ENCODE results near the gene C10orf120.

C10orf120 gene

GRCh38 chr10:122663516-122664130 is 36.0 kb downstream of the C10orf120 start:
- Mint-ChIP-seq H3K27ac (no peak overlapping the region), H3K27me3 (ENCODE audit: low read depth) (peaks cover 4% of the 10 kb centered on the region), H3K36me3 (ENCODE audit: low read depth) (no peaks in the 10 kb centered on the region), H3K4me1 (ENCODE audit: low read depth) (no peaks in the 10 kb centered on the region), H3K9me3 (no peaks in the 10 kb centered on the region), H3K4me3 (no peak overlapping the region)
- DNase-seq (ENCODE audit: low spot score): no peak

GRCh38 chr10:122662231-122662630 is 37.4 kb downstream of the C10orf120 start:
- H3K4me1 Mint-ChIP-seq (ENCODE audit: low read depth): no peaks in the 10 kb centered on the region
- H3K4me3 Mint-ChIP-seq: no peak overlapping the region
- DNase-seq (ENCODE audit: low spot score): no peak
- no peaks in the 10 kb centered on the region for H3K36me3 Mint-ChIP-seq (ENCODE audit: low read depth)
- no peaks in the 10 kb centered on the region for H3K9me3 Mint-ChIP-seq
- H3K27ac Mint-ChIP-seq: no peak overlapping the region
- no peaks in the 10 kb centered on the region for H3K27me3 Mint-ChIP-seq (ENCODE audit: low read depth)

- no peaks in the 10 kb centered on the region for H3K36me3 Mint-ChIP-seq (ENCODE audit: low read depth)
- H3K9me3 Mint-ChIP-seq: no peaks in the 10 kb centered on the region
- no peak overlapping the region for H3K27ac Mint-ChIP-seq
- no peak for DNase-seq (ENCODE audit: low spot score)
- H3K27me3 Mint-ChIP-seq (ENCODE audit: low read depth): no peaks in the 10 kb centered on the region
- no peaks in the 10 kb centered on the region for H3K4me1 Mint-ChIP-seq (ENCODE audit: low read depth)
- no peak overlapping the region for H3K4me3 Mint-ChIP-seq
Observed at GRCh38 chr10:122660696-122661095, 39.0 kb downstream of the C10orf120 start.

- Mint-ChIP-seq H3K36me3 (ENCODE audit: low read depth) (no peaks in the 10 kb centered on the region), H3K4me1 (ENCODE audit: low read depth) (no peaks in the 10 kb centered on the region), H3K4me3 (no peak overlapping the region), H3K27me3 (ENCODE audit: low read depth) (no peaks in the 10 kb centered on the region), H3K9me3 (no peaks in the 10 kb centered on the region), H3K27ac (no peak overlapping the region)
- DNase-seq (ENCODE audit: low spot score): no peak
Observed at GRCh38 chr10:122659651-122660050, 40.0 kb downstream of the C10orf120 start.

GRCh38 chr10:122659126-122659525 is 40.5 kb downstream of the C10orf120 start:
- no peaks in the 10 kb centered on the region for H3K27me3 Mint-ChIP-seq (ENCODE audit: low read depth)
- no peak overlapping the region for H3K4me3 Mint-ChIP-seq
- no peaks in the 10 kb centered on the region for H3K4me1 Mint-ChIP-seq (ENCODE audit: low read depth)
- no peak overlapping the region for H3K27ac Mint-ChIP-seq
- no peak for DNase-seq (ENCODE audit: low spot score)
- no peaks in the 10 kb centered on the region for H3K9me3 Mint-ChIP-seq
- no peaks in the 10 kb centered on the region for H3K36me3 Mint-ChIP-seq (ENCODE audit: low read depth)

GRCh38 chr10:122658356-122659049 is 41.1 kb downstream of the C10orf120 start:
- DNase-seq (ENCODE audit: low spot score): no peak
- Mint-ChIP-seq H3K36me3 (ENCODE audit: low read depth) (no peaks in the 10 kb centered on the region), H3K4me1 (ENCODE audit: low read depth) (no peaks in the 10 kb centered on the region), H3K27ac (no peak overlapping the region), H3K9me3 (no peaks in the 10 kb centered on the region), H3K27me3 (ENCODE audit: low read depth) (peaks cover 3% of the 10 kb centered on the region), H3K4me3 (no peak overlapping the region)

- Mint-ChIP-seq H3K27ac (no peak overlapping the region), H3K27me3 (ENCODE audit: low read depth) (peaks cover 7% of the 10 kb centered on the region), H3K4me3 (no peak overlapping the region), H3K9me3 (no peaks in the 10 kb centered on the region), H3K4me1 (ENCODE audit: low read depth) (no peaks in the 10 kb centered on the region), H3K36me3 (ENCODE audit: low read depth) (no peaks in the 10 kb centered on the region)
- DNase-seq (ENCODE audit: low spot score): no peak
Observed at GRCh38 chr10:122657729-122658128, 41.9 kb downstream of the C10orf120 start.

GRCh38 chr10:122657255-122657654 is 42.4 kb downstream of the C10orf120 start:
- H3K4me1 Mint-ChIP-seq (ENCODE audit: low read depth): no peaks in the 10 kb centered on the region
- peaks cover 7% of the 10 kb centered on the region for H3K27me3 Mint-ChIP-seq (ENCODE audit: low read depth)
- no peak for DNase-seq (ENCODE audit: low spot score)
- no peaks in the 10 kb centered on the region for H3K9me3 Mint-ChIP-seq
- no peak overlapping the region for H3K4me3 Mint-ChIP-seq
- H3K36me3 Mint-ChIP-seq (ENCODE audit: low read depth): no peaks in the 10 kb centered on the region
- H3K27ac Mint-ChIP-seq: no peak overlapping the region

- H3K27me3 Mint-ChIP-seq (ENCODE audit: low read depth): peaks cover 7% of the 10 kb centered on the region
- no peak overlapping the region for H3K27ac Mint-ChIP-seq
- no peaks in the 10 kb centered on the region for H3K36me3 Mint-ChIP-seq (ENCODE audit: low read depth)
Observed at GRCh38 chr10:122656741-122657140, 42.9 kb downstream of the C10orf120 start.

GRCh38 chr10:122656308-122656705 is 43.3 kb downstream of the C10orf120 start:
- no peaks in the 10 kb centered on the region for H3K9me3 Mint-ChIP-seq
- DNase-seq (ENCODE audit: low spot score): no peak
- peaks cover 7% of the 10 kb centered on the region for H3K27me3 Mint-ChIP-seq (ENCODE audit: low read depth)
- no peak overlapping the region for H3K27ac Mint-ChIP-seq
- no peaks in the 10 kb centered on the region for H3K4me1 Mint-ChIP-seq (ENCODE audit: low read depth)
- no peaks in the 10 kb centered on the region for H3K36me3 Mint-ChIP-seq (ENCODE audit: low read depth)
- H3K4me3 Mint-ChIP-seq: no peak overlapping the region

More at GRCh38 chr10:122656741-122657140, 42.9 kb downstream of the C10orf120 start:
- Mint-ChIP-seq H3K4me1 (ENCODE audit: low read depth) (no peaks in the 10 kb centered on the region), H3K9me3 (no peaks in the 10 kb centered on the region), H3K4me3 (no peak overlapping the region)
- no peak for DNase-seq (ENCODE audit: low spot score)

- DNase-seq (ENCODE audit: low spot score): no peak
- H3K9me3 Mint-ChIP-seq: no peaks in the 10 kb centered on the region
- H3K4me3 Mint-ChIP-seq: no peak overlapping the region
- no peaks in the 10 kb centered on the region for H3K4me1 Mint-ChIP-seq (ENCODE audit: low read depth)
- H3K27ac Mint-ChIP-seq: no peak overlapping the region
- no peaks in the 10 kb centered on the region for H3K36me3 Mint-ChIP-seq (ENCODE audit: low read depth)
- peaks cover 7% of the 10 kb centered on the region for H3K27me3 Mint-ChIP-seq (ENCODE audit: low read depth)
Observed at GRCh38 chr10:122655524-122656307, 43.9 kb downstream of the C10orf120 start.

GRCh38 chr10:122650331-122650730 is 49.3 kb downstream of the C10orf120 start:
- no peak for DNase-seq (ENCODE audit: low spot score)
- peaks cover 8% of the 10 kb centered on the region for H3K27me3 Mint-ChIP-seq (ENCODE audit: low read depth)

GRCh38 chr10:122649903-122650302 is 49.7 kb downstream of the C10orf120 start:
- H3K36me3 Mint-ChIP-seq (ENCODE audit: low read depth): no peaks in the 10 kb centered on the region
- H3K9me3 Mint-ChIP-seq: no peaks in the 10 kb centered on the region
- H3K4me3 Mint-ChIP-seq: no peak overlapping the region
- H3K27ac Mint-ChIP-seq: no peak overlapping the region
- H3K27me3 Mint-ChIP-seq (ENCODE audit: low read depth): peaks cover 8% of the 10 kb centered on the region
- H3K4me1 Mint-ChIP-seq (ENCODE audit: low read depth): no peaks in the 10 kb centered on the region
- no peak for DNase-seq (ENCODE audit: low spot score)

More at GRCh38 chr10:122650331-122650730, 49.3 kb downstream of the C10orf120 start:
- Mint-ChIP-seq H3K36me3 (ENCODE audit: low read depth) (no peaks in the 10 kb centered on the region), H3K9me3 (no peaks in the 10 kb centered on the region), H3K4me1 (ENCODE audit: low read depth) (no peaks in the 10 kb centered on the region), H3K27ac (no peak overlapping the region), H3K4me3 (no peak overlapping the region)
